ENCODE data around the gene GATA3. TPM values are rescaled to one million over a fixed set of nuclear protein-coding genes. Genes with fewer than 3 reads are reported as not detected.

Gene GATA3
- total RNA-seq, 2 donors from 2014 or later, result 0.27 to 0.78 TPM

- no peak for DNase-seq
Measured at GRCh38 chr10:8075282-8076260, 21.1 kb downstream of the GATA3 start.

DNA sequence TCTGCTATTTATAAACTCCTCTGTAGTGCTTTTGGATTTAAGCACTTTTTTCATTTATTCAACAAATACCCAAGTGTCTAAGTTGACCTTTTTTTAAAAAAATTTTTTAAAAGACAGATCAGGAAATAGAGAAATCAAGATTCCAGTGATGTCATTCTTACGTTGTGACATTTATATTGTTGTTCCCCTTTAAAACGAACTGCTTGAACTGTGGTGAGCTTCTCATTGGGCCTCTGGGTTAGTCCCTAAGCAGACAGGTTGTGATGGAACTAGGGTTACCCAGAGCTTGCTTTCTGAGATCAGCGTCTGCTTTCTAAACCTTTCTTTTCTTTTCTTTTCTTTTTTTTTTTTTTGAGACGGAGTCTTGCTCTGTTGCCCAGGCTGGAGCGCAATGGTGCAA lies 22.4 kb downstream of the GATA3 start:
- DNase-seq (no peak), ATAC-seq (no peak)
- intact Hi-C loops (cut with DNase I, micrococcal nuclease), result no loop called here

More at GRCh38 chr10:8075282-8076260, 21.1 kb downstream of the GATA3 start:
- intact Hi-C loops (cut with DNase I, micrococcal nuclease), result no loop called here
- ATAC-seq, result no peak

- ATAC-seq (no peak), DNase-seq (no peak)
- intact Hi-C loops (cut with DNase I, micrococcal nuclease), result no loop called here
Measured at GRCh38 chr10:8078027-8078426, 23.5 kb downstream of the GATA3 start.

- DNase-seq (no peak), ATAC-seq (no peak)
- intact Hi-C loops (cut with DNase I, micrococcal nuclease), result no loop called here
Measured at GRCh38 chr10:8079126-8079525, 24.6 kb downstream of the GATA3 start.

DNA sequence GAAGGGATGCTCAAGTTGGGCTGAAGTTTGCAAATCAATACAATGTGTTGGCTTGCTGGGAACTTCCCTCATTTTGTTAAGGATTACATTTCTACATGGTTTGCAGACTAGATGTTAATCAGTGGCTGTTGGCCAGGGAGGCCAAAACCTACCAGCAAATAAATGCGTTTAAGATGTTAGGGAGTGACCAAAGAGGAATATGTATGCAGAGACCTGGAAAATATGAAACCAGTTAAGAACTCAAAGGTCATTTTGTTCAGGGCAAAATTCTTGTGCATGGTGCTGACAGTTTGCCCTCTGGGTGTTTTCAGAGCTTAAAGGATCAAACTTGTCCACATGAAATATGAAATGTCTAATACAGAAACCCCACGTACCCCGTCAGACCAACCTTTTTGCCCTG lies 30.3 kb downstream of the GATA3 start:
- ATAC-seq (no peak), DNase-seq (no peak)
- intact Hi-C loops (cut with DNase I, micrococcal nuclease), result no loop called here

DNA sequence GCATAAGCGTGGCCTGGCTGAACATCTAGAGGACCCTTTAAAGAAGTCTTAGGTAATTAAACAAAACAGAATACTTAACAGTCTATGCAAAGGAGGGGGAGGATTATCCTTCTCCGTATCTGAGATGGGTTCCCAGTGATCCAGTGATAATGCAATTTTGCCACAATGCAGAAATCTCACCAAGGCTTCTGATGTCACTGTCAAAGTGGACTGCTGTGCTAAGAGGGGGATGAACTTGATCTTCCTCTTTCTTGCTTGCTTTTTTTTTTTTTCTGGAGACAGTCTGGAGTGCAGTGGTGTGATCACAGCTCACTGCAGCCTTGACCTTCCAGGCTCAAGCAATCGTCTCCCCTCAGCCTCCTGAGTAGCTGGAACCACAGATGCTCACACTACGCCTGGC lies 30.8 kb downstream of the GATA3 start:
- ATAC-seq, result no peak
- intact Hi-C loops (cut with DNase I, micrococcal nuclease), result no loop called here
- no peak for DNase-seq

DNA sequence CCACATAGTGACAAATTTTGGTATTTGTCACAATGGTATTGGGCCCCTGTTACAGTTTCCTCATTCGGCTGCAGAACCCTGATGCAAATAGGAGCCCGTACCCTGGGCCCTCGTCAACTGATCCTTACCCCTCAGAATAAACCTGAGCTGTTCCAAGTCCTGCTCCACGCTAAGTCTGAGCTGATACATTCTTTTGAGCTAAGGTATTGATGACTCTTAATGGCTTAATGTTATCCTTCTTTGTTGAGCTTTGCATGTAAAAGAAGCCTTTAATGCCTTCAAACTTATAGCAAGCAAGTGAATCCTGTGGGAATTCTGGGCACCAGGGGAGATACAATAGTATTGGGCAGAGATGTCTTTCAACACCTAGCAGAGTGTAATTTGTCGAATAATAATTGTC lies 31.8 kb downstream of the GATA3 start:
- DNase-seq, result no peak
- intact Hi-C loops (cut with DNase I, micrococcal nuclease), result no loop called here

GRCh38 chr10:8088504-8088903 lies 34.0 kb downstream of the GATA3 start:
- intact Hi-C loops (cut with DNase I, micrococcal nuclease), result no loop called here
- no peak for ATAC-seq
- DNase-seq, result no peak

More for the DNA sequence above, 31.8 kb downstream of the GATA3 start:
- ATAC-seq, result no peak

DNA sequence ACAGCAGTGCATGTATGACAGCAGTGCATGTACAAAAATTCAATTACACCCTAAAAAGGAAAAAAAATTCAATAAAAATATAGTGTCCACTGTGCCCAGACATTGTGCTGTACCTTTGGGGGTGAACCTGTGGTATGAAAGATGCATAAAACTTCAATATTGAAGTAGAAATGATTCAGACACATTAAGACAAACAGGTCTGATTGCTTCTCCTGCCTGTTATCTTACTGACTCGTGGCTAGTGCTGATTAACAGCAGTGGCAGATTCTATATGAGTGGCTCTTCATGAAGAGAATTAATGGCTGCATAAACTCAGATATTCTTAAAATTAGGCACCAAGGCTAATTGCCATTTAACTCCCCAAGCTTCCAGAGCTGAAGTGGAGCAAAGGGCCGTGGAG lies 37.9 kb downstream of the GATA3 start:
- ATAC-seq, result no peak
- intact Hi-C loops (cut with DNase I, micrococcal nuclease), result no loop called here
- no peak for DNase-seq

GRCh38 chr10:8095959-8096358 lies 41.5 kb downstream of the GATA3 start:
- ATAC-seq (no peak), DNase-seq (no peak)
- intact Hi-C loops (cut with DNase I, micrococcal nuclease), result no loop called here

DNA sequence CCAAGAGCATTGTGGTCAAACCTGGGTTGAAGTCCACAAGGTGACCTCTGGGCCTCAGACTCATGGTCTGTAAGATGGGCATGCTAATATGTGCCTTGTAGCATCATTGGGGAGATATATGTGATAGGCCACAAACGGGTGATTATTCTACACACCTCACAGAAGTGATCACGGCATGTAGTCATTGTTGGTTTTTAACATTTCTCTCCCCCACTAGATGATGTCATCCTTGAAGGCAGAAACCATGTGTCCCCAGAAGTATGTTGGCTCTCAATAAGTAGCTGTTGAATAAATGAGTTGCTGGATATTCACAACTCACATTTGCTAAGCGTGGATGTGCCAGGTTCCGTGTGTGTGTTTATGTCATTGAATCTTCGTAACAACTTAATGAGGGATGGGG lies 42.4 kb downstream of the GATA3 start:
- intact Hi-C loops (cut with DNase I, micrococcal nuclease), result no loop called here
- DNase-seq (no peak), ATAC-seq (no peak)

DNA sequence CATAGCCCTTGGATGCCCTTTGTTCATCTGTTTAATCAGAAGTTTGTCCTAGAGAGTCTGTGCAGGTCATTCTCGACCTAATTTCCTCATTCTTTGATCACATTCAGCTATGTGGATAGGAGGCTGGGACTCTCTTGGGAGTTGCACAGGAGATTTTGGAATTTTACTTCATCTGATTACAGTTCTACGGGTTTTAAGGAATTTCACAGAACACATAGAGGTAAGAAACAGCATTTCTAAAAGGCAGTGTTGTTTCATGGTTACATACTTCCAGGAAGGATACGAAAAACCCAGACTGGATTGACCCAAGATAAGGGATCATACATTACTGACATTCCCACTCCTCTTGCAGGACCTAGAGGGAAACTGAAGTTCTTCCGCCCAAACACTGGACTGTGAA lies 45.9 kb downstream of the GATA3 start:
- intact Hi-C loops (cut with DNase I, micrococcal nuclease), result no loop called here
- no peak for DNase-seq
- ATAC-seq, result no peak

DNA sequence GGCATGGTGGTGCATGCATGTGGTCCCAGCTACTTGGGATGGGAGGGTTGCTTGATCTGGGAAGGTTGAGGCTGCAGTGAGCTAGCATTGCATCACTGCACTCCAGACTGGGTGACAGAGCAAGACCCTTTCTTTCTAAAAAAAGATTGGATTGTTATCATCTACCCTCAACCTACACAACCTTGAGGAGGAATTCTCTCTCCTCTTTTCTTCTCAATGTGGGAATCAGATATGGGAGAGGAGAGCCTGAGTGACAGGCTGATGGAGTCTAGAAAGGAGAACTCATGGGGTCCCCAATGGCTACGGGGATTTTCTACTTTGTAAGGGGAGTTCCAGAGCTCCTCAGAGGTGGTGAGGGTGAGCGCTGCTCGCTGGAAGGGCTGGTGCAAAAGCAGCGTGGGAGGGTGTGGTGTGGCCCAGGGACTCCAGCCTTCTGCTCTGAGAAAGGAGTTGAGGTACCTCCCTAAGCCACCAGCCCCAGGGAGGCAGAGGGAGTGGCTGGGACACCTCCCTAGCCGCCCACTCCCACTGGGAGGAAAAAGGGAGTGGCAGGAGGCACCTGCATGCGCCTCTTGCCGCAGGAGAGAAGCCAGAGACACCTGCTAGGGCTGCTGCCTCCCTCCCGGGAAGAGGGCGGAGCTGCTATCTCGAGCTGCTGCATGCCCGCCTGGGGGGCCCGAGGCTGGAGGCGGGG lies 48.4 kb downstream of the GATA3 start:
- ATAC-seq (no peak), DNase-seq (no peak)
- intact Hi-C loops (cut with DNase I, micrococcal nuclease), result no loop called here

DNA sequence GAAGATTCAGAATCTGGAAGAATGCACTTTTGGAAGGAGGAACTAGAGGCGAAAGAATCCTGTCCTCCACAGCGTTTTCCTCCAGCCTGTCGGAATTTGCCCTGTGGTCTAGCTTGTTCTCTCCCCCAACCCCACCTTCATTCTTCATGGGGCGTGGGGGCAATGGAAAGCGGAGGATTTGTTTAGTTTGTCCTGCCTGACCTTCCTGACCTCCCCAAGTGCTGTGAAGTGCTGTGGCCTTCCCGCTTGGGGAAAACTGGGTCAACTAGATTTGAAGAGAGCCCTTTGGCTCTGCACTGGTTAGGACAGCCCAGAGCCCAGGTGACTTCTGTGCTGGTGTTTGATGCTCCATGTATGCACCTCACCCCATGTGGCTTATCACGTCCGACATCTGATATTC lies 49.1 kb downstream of the GATA3 start:
- intact Hi-C loops (cut with DNase I, micrococcal nuclease), result no loop called here
- no peak for DNase-seq
- ATAC-seq, result no peak

GRCh38 chr10:8104005-8104404 lies 49.5 kb downstream of the GATA3 start:
- intact Hi-C loops (cut with DNase I, micrococcal nuclease), result no loop called here
- no peak for ATAC-seq
- no peak for DNase-seq

DNA sequence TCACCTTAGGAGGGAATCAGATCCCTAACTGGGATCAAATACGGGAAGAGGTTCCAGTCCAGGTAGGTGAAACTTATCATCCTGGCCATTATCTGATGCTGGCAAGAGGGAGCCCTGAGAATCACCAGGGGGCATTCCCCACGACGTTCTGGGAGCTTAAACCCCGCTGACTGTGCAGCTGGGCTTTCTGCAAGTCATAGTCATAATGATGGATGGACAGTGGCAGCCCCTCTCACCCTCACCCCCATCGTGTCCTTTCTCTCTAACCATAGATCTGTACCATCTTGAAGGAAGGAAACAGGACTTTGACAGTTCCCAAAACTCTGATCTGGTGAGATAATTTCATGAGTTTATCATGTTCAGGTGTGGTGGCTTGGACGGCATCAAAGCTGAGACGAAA lies 50.2 kb downstream of the GATA3 start:
- DNase-seq, result no peak
- ATAC-seq, result no peak
- intact Hi-C loops (cut with DNase I, micrococcal nuclease), result no loop called here

GRCh38 chr10:8105932-8106331 lies 51.4 kb downstream of the GATA3 start:
- ATAC-seq, result no peak
- intact Hi-C loops (cut with DNase I, micrococcal nuclease), result no loop called here
- DNase-seq, result no peak

DNA sequence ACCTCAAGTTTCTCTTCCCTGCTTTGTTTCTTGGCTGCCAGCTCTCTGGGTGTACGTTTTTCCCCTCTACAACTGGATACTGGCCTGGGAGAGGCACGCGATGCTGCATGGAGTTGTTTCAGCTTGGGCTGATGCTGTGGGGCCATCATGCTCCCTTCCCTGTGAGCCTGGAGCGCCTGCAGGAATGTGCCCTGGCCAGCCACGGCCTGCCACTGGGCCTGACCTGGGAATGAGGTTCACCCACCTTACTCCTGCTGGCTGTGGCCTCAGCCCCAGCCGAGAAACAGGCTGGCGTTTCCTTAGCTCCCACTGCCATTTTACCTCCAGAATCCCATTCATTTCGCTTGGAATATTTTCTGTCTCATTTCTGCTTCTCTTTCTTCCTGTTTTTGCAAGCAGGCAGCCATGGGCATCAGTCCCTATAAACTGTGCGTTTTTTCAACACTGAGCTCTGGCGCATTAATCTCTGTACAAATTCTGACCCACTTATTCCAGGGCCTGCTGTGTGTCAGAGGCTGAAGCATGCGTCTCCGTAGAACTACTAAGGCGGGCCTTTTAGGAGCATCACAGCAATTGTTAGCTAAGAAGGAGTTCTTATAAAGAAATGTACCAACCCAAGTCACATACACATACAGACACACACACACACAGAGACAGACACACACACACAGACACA lies 57.9 kb downstream of the GATA3 start:
- intact Hi-C loops (cut with DNase I, micrococcal nuclease), result no loop called here
- ATAC-seq, result no peak
- no peak for DNase-seq

- no peak for DNase-seq
- intact Hi-C loops (cut with DNase I, micrococcal nuclease), result no loop called here
- ATAC-seq, result no peak
Measured at GRCh38 chr10:8112942-8113442, 58.5 kb downstream of the GATA3 start.

- ATAC-seq (no peak), DNase-seq (no peak)
- intact Hi-C loops (cut with DNase I, micrococcal nuclease), result no loop called here
Measured at GRCh38 chr10:8113616-8114015, 59.1 kb downstream of the GATA3 start.

Data from left colon (tissue), 2 donors.